ENCODE results near the gene GNG2.

- TF ChIP-seq CTCF (IDR thresholded peaks at IDR 0.05; ENCODE audit: borderline replicate concordance, extremely low read depth, low read length, poor library complexity, severe bottlenecking) (no peak), EZH2 (IDR thresholded peaks at IDR 0.05; ENCODE audit: borderline replicate concordance, low read depth, low read length, severe bottlenecking) (no peak)
These were observed 66.0 kb downstream of the GNG2 start for GRCh38 chr14:51926449-51926848.
